ENCODE results near the gene ADAM12. TPM values are rescaled to one million over a fixed set of nuclear protein-coding genes. Genes with fewer than 3 reads are reported as not detected.

The ADAM12 gene
- polyA plus RNA-seq, 1 donor = 2.2 TPM

GRCh38 chr10:126070476-126071215 lies 317.6 kb downstream of the ADAM12 start:
- H3K27ac ChIP-seq (ENCODE audit: low read length) = no peak overlapping the region
- H3K27me3 ChIP-seq (ENCODE audit: control insufficient read depth, insufficient read depth, low read length) = peaks cover 6% of the 10 kb centered on the region
- H3K4me3 ChIP-seq (ENCODE audit: low read length) = no peak overlapping the region
- DNase-seq = no peak
- H3K4me1 ChIP-seq (ENCODE audit: control insufficient read depth, insufficient read depth, low read length) = no peaks in the 10 kb centered on the region
- WGBS (ENCODE audit: insufficient coverage, low lambda C conversion rate) = no CpG with 5 or more reads among the region's 8 CpGs
- H3K36me3 ChIP-seq (ENCODE audit: control insufficient read depth, insufficient read depth, low read length) = no peaks in the 10 kb centered on the region
- H3K9me3 ChIP-seq (ENCODE audit: control insufficient read depth, low read depth, low read length) = no peaks in the 10 kb centered on the region

GRCh38 chr10:126068322-126068721 lies 320.0 kb downstream of the ADAM12 start:
- no peaks in the 10 kb centered on the region for H3K36me3 ChIP-seq (ENCODE audit: control insufficient read depth, insufficient read depth, low read length)
- no CpG with 5 or more reads among the region's 2 CpGs for WGBS (ENCODE audit: insufficient coverage, low lambda C conversion rate)

GRCh38 chr10:126066456-126066855 lies 321.8 kb downstream of the ADAM12 start:
- no CpG with 5 or more reads among the region's 10 CpGs for WGBS (ENCODE audit: insufficient coverage, low lambda C conversion rate)
- no peaks in the 10 kb centered on the region for H3K36me3 ChIP-seq (ENCODE audit: control insufficient read depth, insufficient read depth, low read length)
- H3K27me3 ChIP-seq (ENCODE audit: control insufficient read depth, insufficient read depth, low read length) = peaks cover 6% of the 10 kb centered on the region
- no peak overlapping the region for H3K27ac ChIP-seq (ENCODE audit: low read length)
- no peaks in the 10 kb centered on the region for H3K9me3 ChIP-seq (ENCODE audit: control insufficient read depth, low read depth, low read length)
- H3K4me3 ChIP-seq (ENCODE audit: low read length) = no peak overlapping the region
- H3K4me1 ChIP-seq (ENCODE audit: control insufficient read depth, insufficient read depth, low read length) = no peaks in the 10 kb centered on the region
- no peak for DNase-seq

More at GRCh38 chr10:126068322-126068721, 320.0 kb downstream of the ADAM12 start:
- Histone ChIP-seq H3K4me1 (ENCODE audit: control insufficient read depth, insufficient read depth, low read length) (no peaks in the 10 kb centered on the region), H3K27me3 (ENCODE audit: control insufficient read depth, insufficient read depth, low read length) (peaks cover 6% of the 10 kb centered on the region), H3K4me3 (ENCODE audit: low read length) (no peak overlapping the region), H3K9me3 (ENCODE audit: control insufficient read depth, low read depth, low read length) (no peaks in the 10 kb centered on the region), H3K27ac (ENCODE audit: low read length) (no peak overlapping the region)
- DNase-seq = no peak

- DNase-seq = no peak
- no peak overlapping the region for H3K27ac ChIP-seq (ENCODE audit: low read length)
- H3K36me3 ChIP-seq (ENCODE audit: control insufficient read depth, insufficient read depth, low read length) = no peaks in the 10 kb centered on the region
- no peaks in the 10 kb centered on the region for H3K9me3 ChIP-seq (ENCODE audit: control insufficient read depth, low read depth, low read length)
- H3K4me1 ChIP-seq (ENCODE audit: control insufficient read depth, insufficient read depth, low read length) = no peaks in the 10 kb centered on the region
- H3K27me3 ChIP-seq (ENCODE audit: control insufficient read depth, insufficient read depth, low read length) = peaks cover 7% of the 10 kb centered on the region
- H3K4me3 ChIP-seq (ENCODE audit: low read length) = no peak overlapping the region
- no CpG with 5 or more reads among the region's 9 CpGs for whole genome bisulfite sequencing (ENCODE audit: insufficient coverage, low lambda C conversion rate)
Measured at GRCh38 chr10:126065751-126066377, 322.4 kb downstream of the ADAM12 start.

GRCh38 chr10:126064512-126064911 lies 323.8 kb downstream of the ADAM12 start:
- WGBS (ENCODE audit: insufficient coverage, low lambda C conversion rate) = no CpG with 5 or more reads among the region's 16 CpGs
- Histone ChIP-seq H3K36me3 (ENCODE audit: control insufficient read depth, insufficient read depth, low read length) (no peaks in the 10 kb centered on the region), H3K27ac (ENCODE audit: low read length) (no peak overlapping the region), H3K4me1 (ENCODE audit: control insufficient read depth, insufficient read depth, low read length) (no peaks in the 10 kb centered on the region), H3K4me3 (ENCODE audit: low read length) (no peak overlapping the region), H3K9me3 (ENCODE audit: control insufficient read depth, low read depth, low read length) (no peaks in the 10 kb centered on the region), H3K27me3 (ENCODE audit: control insufficient read depth, insufficient read depth, low read length) (peaks cover 11% of the 10 kb centered on the region)
- no peak for DNase-seq

- Histone ChIP-seq H3K36me3 (ENCODE audit: control insufficient read depth, insufficient read depth, low read length) (no peaks in the 10 kb centered on the region), H3K4me3 (ENCODE audit: low read length) (no peak overlapping the region), H3K9me3 (ENCODE audit: control insufficient read depth, low read depth, low read length) (no peaks in the 10 kb centered on the region), H3K27ac (ENCODE audit: low read length) (no peak overlapping the region), H3K27me3 (ENCODE audit: control insufficient read depth, insufficient read depth, low read length) (peaks cover 13% of the 10 kb centered on the region), H3K4me1 (ENCODE audit: control insufficient read depth, insufficient read depth, low read length) (no peaks in the 10 kb centered on the region)
- no peak for DNase-seq
- no CpG with 5 or more reads among the region's 6 CpGs for WGBS (ENCODE audit: insufficient coverage, low lambda C conversion rate)
Measured at GRCh38 chr10:126063353-126063791, 324.9 kb downstream of the ADAM12 start.

GRCh38 chr10:126062131-126063032 lies 325.9 kb downstream of the ADAM12 start:
- no peaks in the 10 kb centered on the region for H3K36me3 ChIP-seq (ENCODE audit: control insufficient read depth, insufficient read depth, low read length)
- no peaks in the 10 kb centered on the region for H3K9me3 ChIP-seq (ENCODE audit: control insufficient read depth, low read depth, low read length)
- peak in 1 of 2 donors; percentile 17 for DNase-seq
- WGBS (ENCODE audit: insufficient coverage, low lambda C conversion rate) = 80% methylated on average over 2 of the region's 11 CpGs
- H3K27ac ChIP-seq (ENCODE audit: low read length) = no peak overlapping the region
- no peaks in the 10 kb centered on the region for H3K4me1 ChIP-seq (ENCODE audit: control insufficient read depth, insufficient read depth, low read length)
- no peak overlapping the region for H3K4me3 ChIP-seq (ENCODE audit: low read length)
- peaks cover 19% of the 10 kb centered on the region for H3K27me3 ChIP-seq (ENCODE audit: control insufficient read depth, insufficient read depth, low read length)

GRCh38 chr10:126061526-126061925 lies 326.8 kb downstream of the ADAM12 start:
- Histone ChIP-seq H3K27ac (ENCODE audit: low read length) (no peak overlapping the region), H3K27me3 (ENCODE audit: control insufficient read depth, insufficient read depth, low read length) (peaks cover 18% of the 10 kb centered on the region), H3K9me3 (ENCODE audit: control insufficient read depth, low read depth, low read length) (no peaks in the 10 kb centered on the region), H3K36me3 (ENCODE audit: control insufficient read depth, insufficient read depth, low read length) (no peaks in the 10 kb centered on the region), H3K4me1 (ENCODE audit: control insufficient read depth, insufficient read depth, low read length) (no peaks in the 10 kb centered on the region), H3K4me3 (ENCODE audit: low read length) (no peak overlapping the region)
- DNase-seq = no peak
- WGBS (ENCODE audit: insufficient coverage, low lambda C conversion rate) = 96% methylated on average over 3 of the region's 3 CpGs

- H3K27me3 ChIP-seq (ENCODE audit: control insufficient read depth, insufficient read depth, low read length) = peaks cover 18% of the 10 kb centered on the region
- no peaks in the 10 kb centered on the region for H3K36me3 ChIP-seq (ENCODE audit: control insufficient read depth, insufficient read depth, low read length)
- H3K4me1 ChIP-seq (ENCODE audit: control insufficient read depth, insufficient read depth, low read length) = no peaks in the 10 kb centered on the region
- H3K9me3 ChIP-seq (ENCODE audit: control insufficient read depth, low read depth, low read length) = no peaks in the 10 kb centered on the region
- DNase-seq = no peak
- H3K27ac ChIP-seq (ENCODE audit: low read length) = no peak overlapping the region
- H3K4me3 ChIP-seq (ENCODE audit: low read length) = no peak overlapping the region
- WGBS (ENCODE audit: insufficient coverage, low lambda C conversion rate) = 50% methylated on average over 1 of the region's 11 CpGs
Measured at GRCh38 chr10:126060261-126060931, 327.9 kb downstream of the ADAM12 start.
